Measurements from ENCODE around the gene RPRML. TPM values are rescaled to one million over a fixed set of nuclear protein-coding genes. Genes with fewer than 3 reads are reported as not detected.
"Not testable (repeated sequence)": the region's sequence is repeated elsewhere in the genome, so short reads cannot be mapped to it uniquely, and the experiment has no call there.

Gene RPRML
- total and polyA plus RNA-seq, 8 donors: not detected

DNA sequence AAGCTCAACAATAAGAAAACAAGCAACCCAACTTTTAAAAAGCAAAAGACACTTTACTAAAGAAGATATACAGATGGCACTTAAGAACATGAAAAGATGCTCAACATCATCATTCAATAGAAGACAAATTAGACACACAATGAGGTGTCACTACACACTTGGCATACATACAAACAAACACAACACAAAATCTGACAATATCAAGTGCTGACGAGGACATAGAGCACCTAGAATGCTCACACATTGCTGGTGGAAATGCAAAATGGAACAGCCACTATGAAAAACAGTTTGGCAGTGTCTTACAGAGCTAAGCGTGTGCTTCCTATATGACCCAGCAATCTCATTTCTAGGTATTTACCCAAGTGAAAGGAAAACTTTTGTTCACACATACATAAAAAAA lies 18.9 kb downstream of the RPRML start:
- no peaks in the 10 kb centered on the region for H3K36me3 ChIP-seq
- peaks cover 0 to 20% of the 10 kb centered on the region in 2 donors for H3K27me3 ChIP-seq
- no peaks in the 10 kb centered on the region for H3K4me1 ChIP-seq
- no peaks in the 10 kb centered on the region for H3K9me3 ChIP-seq
- ATAC-seq (no peak), DNase-seq (no peak)
- H3K27ac ChIP-seq: no peak overlapping the region
- TF ChIP-seq, protein P1, sequence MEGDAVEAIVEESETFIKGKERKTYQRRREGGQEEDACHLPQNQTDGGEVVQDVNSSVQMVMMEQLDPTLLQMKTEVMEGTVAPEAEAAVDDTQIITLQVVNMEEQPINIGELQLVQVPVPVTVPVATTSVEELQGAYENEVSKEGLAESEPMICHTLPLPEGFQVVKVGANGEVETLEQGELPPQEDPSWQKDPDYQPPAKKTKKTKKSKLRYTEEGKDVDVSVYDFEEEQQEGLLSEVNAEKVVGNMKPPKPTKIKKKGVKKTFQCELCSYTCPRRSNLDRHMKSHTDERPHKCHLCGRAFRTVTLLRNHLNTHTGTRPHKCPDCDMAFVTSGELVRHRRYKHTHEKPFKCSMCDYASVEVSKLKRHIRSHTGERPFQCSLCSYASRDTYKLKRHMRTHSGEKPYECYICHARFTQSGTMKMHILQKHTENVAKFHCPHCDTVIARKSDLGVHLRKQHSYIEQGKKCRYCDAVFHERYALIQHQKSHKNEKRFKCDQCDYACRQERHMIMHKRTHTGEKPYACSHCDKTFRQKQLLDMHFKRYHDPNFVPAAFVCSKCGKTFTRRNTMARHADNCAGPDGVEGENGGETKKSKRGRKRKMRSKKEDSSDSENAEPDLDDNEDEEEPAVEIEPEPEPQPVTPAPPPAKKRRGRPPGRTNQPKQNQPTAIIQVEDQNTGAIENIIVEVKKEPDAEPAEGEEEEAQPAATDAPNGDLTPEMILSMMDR (IDR thresholded peaks at IDR 0.05): no peak
- intact Hi-C loops (cut with DNase I): no loop called here
- H3K4me3 ChIP-seq: no peak overlapping the region

GRCh38 chr17:46958041-46958591 lies 20.9 kb downstream of the RPRML start:
- intact Hi-C loops (cut with DNase I): no loop called here
- peaks cover 0 to 20% of the 10 kb centered on the region in 2 donors for H3K27me3 ChIP-seq
- TF ChIP-seq, protein P1 (IDR thresholded peaks at IDR 0.05): no peak
- no peaks in the 10 kb centered on the region for H3K4me1 ChIP-seq
- no peak overlapping the region for H3K4me3 ChIP-seq
- ATAC-seq: no peak
- no peak for DNase-seq
- H3K27ac ChIP-seq: no peak overlapping the region
- no peaks in the 10 kb centered on the region for H3K36me3 ChIP-seq
- no peaks in the 10 kb centered on the region for H3K9me3 ChIP-seq

- intact Hi-C loops (cut with DNase I); ATAC-seq; DNase-seq: not testable (repeated sequence)
Observed at GRCh38 chr17:46953191-46953590, 25.9 kb downstream of the RPRML start.

DNA sequence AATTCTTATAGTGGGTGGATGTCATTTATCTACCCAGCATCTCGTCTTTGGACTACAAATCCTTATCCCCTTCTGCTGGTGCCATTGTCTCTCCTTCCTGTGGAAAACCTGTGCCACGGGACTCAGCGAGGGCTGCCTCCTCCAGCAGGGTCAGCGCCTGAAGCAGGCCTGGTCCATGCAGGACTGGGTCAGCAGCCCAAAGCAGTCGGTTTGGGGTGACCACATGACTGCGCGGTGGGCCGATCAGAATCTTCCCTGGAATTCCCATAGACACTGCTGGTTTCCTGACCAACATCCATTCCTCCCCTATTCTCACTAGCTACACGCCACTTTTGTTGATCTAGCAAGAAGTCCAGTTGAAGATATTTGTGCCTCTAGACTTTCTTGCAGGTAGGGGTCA lies 26.9 kb downstream of the RPRML start:
- no peaks in the 10 kb centered on the region for H3K27me3 ChIP-seq
- no peaks in the 10 kb centered on the region for H3K36me3 ChIP-seq
- no peak overlapping the region for H3K4me3 ChIP-seq
- ATAC-seq (no peak), DNase-seq (no peak)
- no peaks in the 10 kb centered on the region for H3K4me1 ChIP-seq
- no peak overlapping the region for H3K27ac ChIP-seq
- TF ChIP-seq, protein P1 (IDR thresholded peaks at IDR 0.05): no peak
- H3K9me3 ChIP-seq: no peaks in the 10 kb centered on the region
- intact Hi-C loops (cut with DNase I): no loop called here

More at GRCh38 chr17:46953191-46953590, 25.9 kb downstream of the RPRML start:
- not testable (repeated sequence) for H3K9me3 ChIP-seq, H3K27me3 ChIP-seq, H3K4me3 ChIP-seq, H3K4me1 ChIP-seq, H3K36me3 ChIP-seq, H3K27ac ChIP-seq

DNA sequence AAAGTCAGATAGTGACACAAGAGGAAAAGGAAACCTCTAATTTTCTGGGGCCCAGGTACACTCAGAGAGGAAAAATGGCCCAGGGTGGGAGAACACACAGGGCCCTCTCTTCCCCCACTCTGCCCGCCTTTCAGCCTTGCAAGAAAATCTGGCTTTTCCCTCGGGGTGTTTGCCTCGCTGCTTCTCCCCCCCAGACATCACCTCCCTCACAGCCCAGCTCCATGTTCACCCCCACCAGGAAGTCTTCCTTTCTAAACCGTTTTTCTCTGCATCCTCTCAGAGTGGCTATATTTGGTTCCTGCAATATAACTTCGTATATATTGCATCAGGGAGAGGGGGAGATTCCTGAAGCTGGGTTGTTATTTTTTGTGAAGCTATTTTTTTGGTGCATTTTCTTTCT lies 27.3 kb downstream of the RPRML start:
- Histone ChIP-seq H3K4me3 (no peak overlapping the region), H3K4me1 (no peaks in the 10 kb centered on the region), H3K27ac (no peak overlapping the region), H3K36me3 (no peaks in the 10 kb centered on the region), H3K27me3 (no peaks in the 10 kb centered on the region), H3K9me3 (no peaks in the 10 kb centered on the region)
- no peak for DNase-seq
- no peak for ATAC-seq
- TF ChIP-seq, protein P1 (IDR thresholded peaks at IDR 0.05): no peak
- intact Hi-C loops (cut with DNase I): no loop called here

DNA sequence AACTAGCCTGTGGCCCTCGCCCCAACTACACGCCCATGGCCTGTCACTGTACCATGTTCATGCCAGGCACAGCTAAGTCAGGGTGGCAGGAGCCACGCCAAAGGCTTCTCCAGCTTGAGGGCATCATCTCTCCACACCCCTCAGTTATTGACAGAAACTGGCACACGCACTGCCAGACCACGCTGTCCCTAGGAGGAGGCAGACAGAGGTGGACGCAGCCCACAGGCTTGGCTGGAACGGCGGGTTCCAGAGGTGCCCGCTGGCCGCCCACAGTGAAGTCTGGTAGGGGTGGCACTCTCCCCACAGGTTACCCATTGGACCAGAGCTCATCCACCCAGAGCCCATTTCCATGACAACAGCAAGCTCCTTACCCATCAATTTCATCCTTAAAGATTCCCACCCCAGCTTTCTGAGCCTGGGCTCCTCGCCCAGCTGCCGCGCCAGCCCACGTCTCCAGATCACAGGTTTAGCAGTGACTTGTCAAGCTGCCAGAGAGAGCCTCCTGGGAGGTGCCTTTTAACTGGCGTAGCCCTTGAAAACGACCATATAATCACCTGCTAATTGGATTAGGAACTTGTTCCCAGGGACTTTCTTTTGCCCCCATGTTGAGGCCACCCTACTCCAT lies 27.9 kb downstream of the RPRML start:
- TF ChIP-seq, protein P1 (IDR thresholded peaks at IDR 0.05): no peak
- DNase-seq (no peak), ATAC-seq (no peak)
- no peaks in the 10 kb centered on the region for H3K27me3 ChIP-seq
- H3K4me3 ChIP-seq: no peak overlapping the region
- H3K4me1 ChIP-seq: no peaks in the 10 kb centered on the region
- no peak overlapping the region for H3K27ac ChIP-seq
- intact Hi-C loops (cut with DNase I): no loop called here
- no peaks in the 10 kb centered on the region for H3K36me3 ChIP-seq
- no peaks in the 10 kb centered on the region for H3K9me3 ChIP-seq

Measured in left lung (tissue), 10 donors.